Prostate gland (tissue), 2 donors: ENCODE results near the gene ACOT11. TPM values are rescaled to one million over a fixed set of nuclear protein-coding genes. Genes with fewer than 3 reads are reported as not detected.

ENCODE experiments used
- DNase-seq: peaks from one replicate; pipeline ENCODE4 v3.0.0-alpha.2; 2019; ENCODE audit warnings: low spot score
- H3K27ac ChIP-seq, 2 donors: fragments of 200-600 bp; sonication (generic); 2 replicates each; pipeline ENCODE4 v1.5.1; 2017 to 2019
- H3K27me3 ChIP-seq: fragments of 200-600 bp; sonication (generic); replicated peaks from 2 replicates; pipeline ENCODE4 v1.5.1; 2019; ENCODE audit not compliant: insufficient read depth
- H3K36me3 ChIP-seq, 2 donors: fragments of 200-600 bp; sonication (generic); 1 replicate in 1 of 2; 2 replicates in 1 of 2; pipeline versions ENCODE4 v1.5.1 to v1.8.1; 2017 to 2019
- H3K4me1 ChIP-seq: fragments of 200-600 bp; sonication (generic); replicated peaks from 2 replicates; pipeline ENCODE4 v1.5.1; 2019
- H3K4me3 ChIP-seq, 2 donors: fragments of 200-600 bp; sonication (generic); 2 replicates each; pipeline ENCODE4 v1.5.1; 2017 to 2019
- H3K9me3 ChIP-seq: fragments of 200-600 bp; sonication (generic); 2 replicates; pipeline ENCODE4 v1.5.1; 2017
- POLR2A ChIP-seq: fragments of 450-650 bp; IDR thresholded peaks from one replicate; pipeline ENCODE4 v1.6.1; 2016; ENCODE audit warnings: antibody characterized with exemption, mild to moderate bottlenecking
- POLR2AphosphoS5 ChIP-seq: sonication (generic); formaldehyde crosslinking; IDR thresholded peaks from one replicate; pipeline ENCODE4 v1.6.1; 2017; ENCODE audit warnings: antibody characterized with exemption
- WGBS: methylation state at CpG from one replicate; pipeline ENCODE4 v1.1.5; 2018; 5-methylcytosine and 5-hydroxymethylcytosine counted together
- intact Hi-C: fragments of 100-400 bp; cut with DNase I; formaldehyde crosslinking; loops from one replicate; pipeline ENCODE4 v1.14.2; 2022
- total RNA-seq, 2 donors: library from RNA; depleted of rRNA; stranded (reverse); fragments of >200 nt; gene quantifications; one replicate each; pipeline ENCODE4 v1.1.0, GENCODE V29; 2016
- TF ChIP-seq, protein P1 (sequence below), 4 experiments: fragments of 200-600 bp in 2 of 4; fragments of 450-650 bp in 2 of 4; sonication (generic) in 2 of 4; IDR thresholded peaks; 1 replicate in 3 of 4; 2 replicates in 1 of 4; pipeline ENCODE4 v1.5.1; 2016 to 2019; ENCODE audit warnings: antibody characterized with exemption in 4 of 4, mild to moderate bottlenecking in 2 of 4, moderate library complexity in 2 of 4

The ACOT11 gene
- total RNA-seq, 2 donors from 2014 or later: 6.7 to 18.6 TPM

DNA sequence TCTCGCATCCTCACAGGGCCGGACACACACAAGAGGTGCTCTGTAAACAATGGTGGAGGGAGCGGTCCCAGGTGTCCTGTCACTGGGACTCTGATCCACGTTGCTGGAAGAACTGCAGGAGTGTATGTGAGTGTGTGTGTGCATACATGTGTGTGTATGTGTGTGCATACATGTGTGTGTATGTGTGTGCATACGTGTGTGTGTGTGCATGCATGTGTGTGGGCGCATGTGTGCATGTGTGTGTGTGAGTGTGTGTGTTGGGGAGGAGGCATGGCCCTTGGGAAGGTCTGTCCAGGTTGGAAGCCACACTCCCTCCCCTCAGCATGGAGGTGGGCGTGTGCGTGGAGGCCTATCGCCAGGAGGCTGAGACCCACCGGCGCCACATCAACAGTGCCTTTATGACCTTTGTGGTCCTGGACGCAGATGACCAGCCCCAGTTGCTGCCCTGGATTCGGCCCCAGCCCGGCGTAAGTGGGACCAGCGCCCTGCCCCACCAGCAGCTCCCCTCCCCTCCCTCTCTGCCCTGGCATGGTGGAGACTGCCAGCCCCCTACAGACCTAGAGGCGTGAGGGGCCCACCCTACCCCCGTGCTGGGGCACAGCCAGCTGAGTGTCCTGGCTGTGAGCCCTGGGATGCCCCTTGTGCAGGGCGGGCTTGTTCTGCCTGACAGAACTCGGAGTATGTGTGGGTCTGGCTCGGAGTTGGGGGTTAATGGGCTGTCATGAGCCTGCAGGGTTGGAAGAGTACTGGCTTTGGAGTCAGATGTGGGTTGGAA lies 53.1 kb downstream of the ACOT11 start:
- Histone ChIP-seq H3K4me3 (no peak overlapping the region), H3K36me3 (no peaks in the 10 kb centered on the region), H3K27me3 (no peaks in the 10 kb centered on the region), H3K9me3 (no peaks in the 10 kb centered on the region), H3K4me1 (no peaks in the 10 kb centered on the region), H3K27ac (no peak overlapping the region)
- 72% methylated on average over 19 of the region's 21 CpGs for WGBS
- DNase-seq: no peak
- TF ChIP-seq POLR2A: no peak
- no peak for TF ChIP-seq POLR2AphosphoS5
- TF ChIP-seq, protein P1, sequence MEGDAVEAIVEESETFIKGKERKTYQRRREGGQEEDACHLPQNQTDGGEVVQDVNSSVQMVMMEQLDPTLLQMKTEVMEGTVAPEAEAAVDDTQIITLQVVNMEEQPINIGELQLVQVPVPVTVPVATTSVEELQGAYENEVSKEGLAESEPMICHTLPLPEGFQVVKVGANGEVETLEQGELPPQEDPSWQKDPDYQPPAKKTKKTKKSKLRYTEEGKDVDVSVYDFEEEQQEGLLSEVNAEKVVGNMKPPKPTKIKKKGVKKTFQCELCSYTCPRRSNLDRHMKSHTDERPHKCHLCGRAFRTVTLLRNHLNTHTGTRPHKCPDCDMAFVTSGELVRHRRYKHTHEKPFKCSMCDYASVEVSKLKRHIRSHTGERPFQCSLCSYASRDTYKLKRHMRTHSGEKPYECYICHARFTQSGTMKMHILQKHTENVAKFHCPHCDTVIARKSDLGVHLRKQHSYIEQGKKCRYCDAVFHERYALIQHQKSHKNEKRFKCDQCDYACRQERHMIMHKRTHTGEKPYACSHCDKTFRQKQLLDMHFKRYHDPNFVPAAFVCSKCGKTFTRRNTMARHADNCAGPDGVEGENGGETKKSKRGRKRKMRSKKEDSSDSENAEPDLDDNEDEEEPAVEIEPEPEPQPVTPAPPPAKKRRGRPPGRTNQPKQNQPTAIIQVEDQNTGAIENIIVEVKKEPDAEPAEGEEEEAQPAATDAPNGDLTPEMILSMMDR (IDR thresholded peaks at IDR 0.05): no peak
- intact Hi-C loops: no loop called here

- Histone ChIP-seq H3K36me3 (no peaks in the 10 kb centered on the region), H3K9me3 (no peaks in the 10 kb centered on the region), H3K4me3 (no peak overlapping the region), H3K4me1 (no peaks in the 10 kb centered on the region), H3K27ac (no peak overlapping the region), H3K27me3 (no peaks in the 10 kb centered on the region)
- DNase-seq: no peak
- WGBS: 92% methylated on average over 10 of the region's 10 CpGs
- TF ChIP-seq POLR2A (no peak), POLR2AphosphoS5 (no peak)
- TF ChIP-seq, protein P1 (IDR thresholded peaks at IDR 0.05): no peak
- intact Hi-C loops: no loop called here
Measured at GRCh38 chr1:54601730-54602129, 53.7 kb downstream of the ACOT11 start.

DNA sequence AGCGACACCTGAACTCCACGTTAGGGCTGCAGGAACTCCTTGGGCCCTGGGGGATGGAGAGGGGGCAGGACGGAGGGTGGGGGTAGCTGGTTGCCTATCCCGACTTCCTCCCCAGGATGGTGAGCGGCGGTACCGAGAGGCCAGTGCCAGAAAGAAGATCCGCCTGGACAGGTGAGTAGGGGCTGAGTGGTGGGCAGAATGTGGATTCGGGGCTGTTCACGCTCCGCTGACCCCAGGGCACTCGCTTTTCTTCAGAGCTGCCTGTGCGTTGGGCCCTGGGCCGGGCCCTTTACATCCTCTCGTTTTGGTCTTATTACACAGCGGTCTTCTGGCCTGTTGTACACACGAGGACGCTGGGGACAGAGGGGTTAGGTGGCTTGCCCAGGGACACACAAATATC lies 54.5 kb downstream of the ACOT11 start:
- intact Hi-C loops: no loop called here
- no peaks in the 10 kb centered on the region for H3K4me1 ChIP-seq
- H3K36me3 ChIP-seq: no peaks in the 10 kb centered on the region
- no peak for TF ChIP-seq POLR2AphosphoS5
- TF ChIP-seq POLR2A: no peak
- TF ChIP-seq, protein P1 (IDR thresholded peaks at IDR 0.05): no peak
- DNase-seq: no peak
- WGBS: 88% methylated on average over 18 of the region's 18 CpGs
- no peaks in the 10 kb centered on the region for H3K9me3 ChIP-seq
- no peak overlapping the region for H3K4me3 ChIP-seq
- H3K27ac ChIP-seq: no peak overlapping the region
- no peaks in the 10 kb centered on the region for H3K27me3 ChIP-seq

DNA sequence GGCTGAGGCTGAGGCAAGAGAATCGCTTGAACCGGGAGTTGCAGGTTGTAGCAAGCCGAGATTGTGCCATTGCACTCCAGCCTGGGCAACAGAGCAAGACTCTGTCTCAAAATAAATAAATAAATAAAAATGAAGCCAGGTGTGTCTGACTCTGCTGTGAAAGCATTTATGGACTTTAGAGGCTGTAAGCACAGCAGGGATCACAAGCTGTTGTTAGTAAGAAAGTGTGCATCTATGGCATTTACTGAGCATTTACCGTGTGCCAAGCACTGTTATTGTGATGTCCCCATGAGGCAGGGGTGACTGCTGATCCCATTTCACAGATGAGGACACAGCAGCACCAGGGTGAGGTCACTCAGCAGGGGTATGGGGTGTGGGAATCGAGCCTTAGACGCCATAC lies 55.2 kb downstream of the ACOT11 start:
- Histone ChIP-seq H3K27me3 (no peaks in the 10 kb centered on the region), H3K9me3 (no peaks in the 10 kb centered on the region), H3K36me3 (no peaks in the 10 kb centered on the region), H3K4me3 (no peak overlapping the region), H3K4me1 (no peaks in the 10 kb centered on the region), H3K27ac (no peak overlapping the region)
- WGBS: 95% methylated on average over 6 of the region's 6 CpGs
- intact Hi-C loops: no loop called here
- no peak for DNase-seq
- TF ChIP-seq, protein P1 (IDR thresholded peaks at IDR 0.05): no peak
- no peak for TF ChIP-seq POLR2A
- no peak for TF ChIP-seq POLR2AphosphoS5

GRCh38 chr1:54604051-54604450 lies 56.0 kb downstream of the ACOT11 start:
- no peak for TF ChIP-seq POLR2A
- TF ChIP-seq, protein P1 (IDR thresholded peaks at IDR 0.05): no peak
- TF ChIP-seq POLR2AphosphoS5: no peak
- Histone ChIP-seq H3K4me1 (no peaks in the 10 kb centered on the region), H3K27ac (no peak overlapping the region), H3K9me3 (no peaks in the 10 kb centered on the region), H3K36me3 (no peaks in the 10 kb centered on the region), H3K27me3 (no peaks in the 10 kb centered on the region), H3K4me3 (no peak overlapping the region)
- DNase-seq: no peak
- 63% methylated on average over 7 of the region's 7 CpGs for WGBS
- intact Hi-C loops: no loop called here
